GM12878 (cell line): ENCODE data around the gene RINL.

Experiments
- NR2C1 ChIP-seq: fragments of 450-650 bp; IDR thresholded peaks from 2 replicates; pipeline ENCODE4 v1.6.1; 2017; ENCODE audit warnings: antibody characterized with exemption, mild to moderate bottlenecking, moderate library complexity
- SRF ChIP-seq, 2 experiments: IDR thresholded peaks; 2 replicates each; pipeline ENCODE4 v1.6.1; 2011; ENCODE audit warnings: low read depth in 2 of 2, low read length in 2 of 2, mild to moderate bottlenecking in 1 of 2, moderate library complexity in 1 of 2

DNA sequence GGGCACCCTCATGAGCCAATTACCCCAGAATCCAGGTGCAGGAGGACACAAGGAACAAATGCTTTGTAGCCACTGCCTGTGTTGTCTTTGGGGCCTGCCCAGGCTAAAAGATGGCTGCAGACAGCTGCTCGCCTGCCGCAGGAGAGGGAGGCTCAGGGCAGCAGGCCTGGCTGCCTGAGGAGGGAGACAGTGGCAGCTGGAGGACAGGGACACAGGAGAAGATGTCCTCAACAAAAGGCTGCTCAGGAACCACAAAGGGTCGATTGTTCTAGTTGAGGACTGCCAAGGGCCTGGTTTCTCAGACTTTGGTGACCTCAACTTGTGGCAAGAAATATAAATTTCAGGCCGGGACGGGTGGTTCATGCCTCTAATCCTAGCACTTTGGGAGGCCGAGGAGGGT, 13.7 kb upstream of the RINL start:
- TF ChIP-seq NR2C1 (no peak), SRF (IDR thresholded peaks at IDR 0.05; ENCODE audit: low read depth in 2 of 2, low read length in 2 of 2) (no peak)
